Neural cell (in vitro differentiated cells): ENCODE data around the gene RGS12. TPM values are rescaled to one million over a fixed set of nuclear protein-coding genes. Genes with fewer than 3 reads are reported as not detected.

Experiments used
- H2AFZ ChIP-seq: fragments of 200-600, 300-800 bp; sonication (generic), shearing (Covaris generic); 2 replicates; pipeline ENCODE4 v1.6.0; 2014; ENCODE audit warnings: low read depth, mild to moderate bottlenecking, antibody characterized with exemption, low read length, moderate library complexity
- H3F3A ChIP-seq: fragments of 200-600 bp; shearing (Covaris generic); 2 replicates; pipeline ENCODE4 v1.6.1; 2016; ENCODE audit warnings: mild to moderate bottlenecking, moderate library complexity, mixed read lengths, antibody characterized with exemption, low read length; ENCODE audit not compliant: insufficient read depth, poor library complexity, severe bottlenecking
- H3K27ac ChIP-seq: fragments of 200-600, 300-800 bp; sonication (generic), shearing (Covaris generic); 2 replicates; pipeline ENCODE4 v1.5.1; 2014; ENCODE audit warnings: mild to moderate bottlenecking, low read length, moderate library complexity
- H3K27me3 ChIP-seq: fragments of 300-800, 200-600 bp; sonication (generic), shearing (Covaris generic); 2 replicates; pipeline ENCODE4 v1.6.0; 2014; ENCODE audit warnings: mild to moderate bottlenecking, low read depth, low read length, moderate library complexity; ENCODE audit not compliant: insufficient read depth
- H3K36me3 ChIP-seq: fragments of 300-800, 200-600 bp; sonication (generic), shearing (Covaris generic); 2 replicates; pipeline ENCODE4 v1.5.1; 2014; ENCODE audit warnings: mild to moderate bottlenecking, antibody characterized with exemption, low read length, moderate library complexity; ENCODE audit not compliant: insufficient read depth
- H3K4me2 ChIP-seq: fragments of 300-800, 200-600 bp; sonication (generic), shearing (Covaris generic); 2 replicates; pipeline ENCODE4 v1.6.0; 2014; ENCODE audit warnings: mild to moderate bottlenecking, low read length
- H3K4me3 ChIP-seq: fragments of 300-800, 200-600 bp; sonication (generic), shearing (Covaris generic); 2 replicates; pipeline ENCODE4 v1.5.1; 2014; ENCODE audit warnings: mild to moderate bottlenecking, low read length, moderate library complexity
- H3K79me2 ChIP-seq: fragments of 200-600 bp; shearing (Covaris generic); replicated peaks from 2 replicates; pipeline ENCODE4 v1.6.0; 2014; ENCODE audit warnings: mild to moderate bottlenecking, low read length, moderate library complexity; ENCODE audit not compliant: insufficient read depth
- H3K9ac ChIP-seq: fragments of 300-800, 200-600 bp; sonication (generic), shearing (Covaris generic); 2 replicates; pipeline ENCODE4 v1.6.1; 2016; ENCODE audit warnings: mild to moderate bottlenecking, low read length, mixed read lengths
- H3K9me2 ChIP-seq: fragments of 200-600 bp; shearing (Covaris generic); 2 replicates; pipeline ENCODE4 v1.6.1; 2016; ENCODE audit warnings: mild to moderate bottlenecking, low read length, mixed read lengths; ENCODE audit not compliant: insufficient read depth
- H3K9me3 ChIP-seq: fragments of 200-600, 300-800 bp; sonication (generic), shearing (Covaris generic); 2 replicates; pipeline ENCODE4 v1.6.1; 2016; ENCODE audit warnings: mild to moderate bottlenecking, mixed run types, low read length, moderate library complexity, mixed read lengths
- H4K20me1 ChIP-seq: fragments of 200-600 bp; shearing (Covaris generic); 2 replicates; pipeline ENCODE4 v1.6.1; 2016; ENCODE audit warnings: mild to moderate bottlenecking, mixed run types; ENCODE audit not compliant: insufficient read depth
- EP300 ChIP-seq: fragments of 450-650 bp; conservative IDR thresholded peaks from 2 replicates; pipeline ENCODE4 v1.6.1; 2014; ENCODE audit warnings: antibody characterized with exemption, mild to moderate bottlenecking, moderate library complexity; ENCODE audit not compliant: poor library complexity, severe bottlenecking
- EZH2 ChIP-seq: fragments of 200-600, 300-800 bp; shearing (Covaris generic), sonication (generic); IDR thresholded peaks from 2 replicates; pipeline ENCODE4 v1.6.1; 2014; ENCODE audit warnings: antibody characterized with exemption, low read length, borderline replicate concordance, mild to moderate bottlenecking; ENCODE audit not compliant: insufficient read depth, poor library complexity, severe bottlenecking
- MXI1 ChIP-seq: fragments of 450-650 bp; conservative IDR thresholded peaks from 2 replicates; pipeline ENCODE4 v1.6.1; 2014; ENCODE audit warnings: antibody characterized with exemption, mild to moderate bottlenecking; ENCODE audit not compliant: poor library complexity, severe bottlenecking
- POLR2AphosphoS5 ChIP-seq: IDR thresholded peaks from 2 replicates; pipeline ENCODE4 v1.6.1; 2012
- RAD21 ChIP-seq: fragments of 450-650 bp; conservative IDR thresholded peaks from 2 replicates; pipeline ENCODE4 v1.6.1; 2014; ENCODE audit warnings: antibody characterized with exemption, mild to moderate bottlenecking, moderate library complexity
- SMC3 ChIP-seq: fragments of 450-650 bp; conservative IDR thresholded peaks from 2 replicates; pipeline ENCODE4 v1.6.1; 2014; ENCODE audit warnings: antibody characterized with exemption, mild to moderate bottlenecking, moderate library complexity; ENCODE audit not compliant: poor library complexity
- TAF1 ChIP-seq: IDR thresholded peaks from 2 replicates; pipeline ENCODE4 v1.6.1; 2012; ENCODE audit warnings: low read depth
- polyA plus RNA-seq: library from polyadenylated mRNA; depleted of rRNA; stranded (reverse); fragments of >200 nt; gene quantifications from 2 replicates; pipeline ENCODE4 v1.2.3, GENCODE V29; 2014
- TF ChIP-seq, protein P1 (sequence below): fragments of 450-650 bp; IDR thresholded peaks from 2 replicates; pipeline ENCODE4 v1.5.1; 2014; ENCODE audit warnings: antibody characterized with exemption, mild to moderate bottlenecking, moderate library complexity; ENCODE audit not compliant: poor library complexity, severe bottlenecking
- TF ChIP-seq, protein P2 (sequence below): IDR thresholded peaks from 2 replicates; pipeline ENCODE4 v1.6.1; 2012; ENCODE audit warnings: borderline replicate concordance

RGS12 gene
- polyA plus RNA-seq, 1 donor from 2014 or later, result 66.4 TPM

DNA sequence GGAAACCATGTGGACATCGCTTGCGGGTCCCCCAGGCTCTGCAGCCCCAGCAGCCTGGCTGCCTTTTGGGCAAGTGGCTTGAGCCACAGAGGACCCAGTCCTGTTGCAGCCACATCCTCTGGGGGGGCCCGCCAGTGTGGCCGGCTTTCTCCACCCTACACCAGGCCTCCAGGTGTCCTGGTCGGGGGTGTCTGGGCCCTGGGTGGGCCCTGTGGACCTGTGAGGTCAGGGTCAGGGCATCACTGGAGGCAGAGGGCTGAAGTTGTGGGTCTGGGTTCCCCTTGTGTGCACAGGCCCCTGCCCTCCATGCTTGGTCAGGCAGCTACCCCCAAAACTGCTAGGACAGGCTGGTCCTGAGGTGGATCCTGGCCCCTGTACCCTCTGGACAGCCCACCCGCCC is 47.1 kb upstream of the RGS12 start:
- no peak for TF ChIP-seq EZH2
- TF ChIP-seq MXI1, result no peak
- TF ChIP-seq, protein P1, sequence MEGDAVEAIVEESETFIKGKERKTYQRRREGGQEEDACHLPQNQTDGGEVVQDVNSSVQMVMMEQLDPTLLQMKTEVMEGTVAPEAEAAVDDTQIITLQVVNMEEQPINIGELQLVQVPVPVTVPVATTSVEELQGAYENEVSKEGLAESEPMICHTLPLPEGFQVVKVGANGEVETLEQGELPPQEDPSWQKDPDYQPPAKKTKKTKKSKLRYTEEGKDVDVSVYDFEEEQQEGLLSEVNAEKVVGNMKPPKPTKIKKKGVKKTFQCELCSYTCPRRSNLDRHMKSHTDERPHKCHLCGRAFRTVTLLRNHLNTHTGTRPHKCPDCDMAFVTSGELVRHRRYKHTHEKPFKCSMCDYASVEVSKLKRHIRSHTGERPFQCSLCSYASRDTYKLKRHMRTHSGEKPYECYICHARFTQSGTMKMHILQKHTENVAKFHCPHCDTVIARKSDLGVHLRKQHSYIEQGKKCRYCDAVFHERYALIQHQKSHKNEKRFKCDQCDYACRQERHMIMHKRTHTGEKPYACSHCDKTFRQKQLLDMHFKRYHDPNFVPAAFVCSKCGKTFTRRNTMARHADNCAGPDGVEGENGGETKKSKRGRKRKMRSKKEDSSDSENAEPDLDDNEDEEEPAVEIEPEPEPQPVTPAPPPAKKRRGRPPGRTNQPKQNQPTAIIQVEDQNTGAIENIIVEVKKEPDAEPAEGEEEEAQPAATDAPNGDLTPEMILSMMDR, result no peak
- TF ChIP-seq EP300, result no peak
- no peak for TF ChIP-seq RAD21
- TF ChIP-seq, protein P2, sequence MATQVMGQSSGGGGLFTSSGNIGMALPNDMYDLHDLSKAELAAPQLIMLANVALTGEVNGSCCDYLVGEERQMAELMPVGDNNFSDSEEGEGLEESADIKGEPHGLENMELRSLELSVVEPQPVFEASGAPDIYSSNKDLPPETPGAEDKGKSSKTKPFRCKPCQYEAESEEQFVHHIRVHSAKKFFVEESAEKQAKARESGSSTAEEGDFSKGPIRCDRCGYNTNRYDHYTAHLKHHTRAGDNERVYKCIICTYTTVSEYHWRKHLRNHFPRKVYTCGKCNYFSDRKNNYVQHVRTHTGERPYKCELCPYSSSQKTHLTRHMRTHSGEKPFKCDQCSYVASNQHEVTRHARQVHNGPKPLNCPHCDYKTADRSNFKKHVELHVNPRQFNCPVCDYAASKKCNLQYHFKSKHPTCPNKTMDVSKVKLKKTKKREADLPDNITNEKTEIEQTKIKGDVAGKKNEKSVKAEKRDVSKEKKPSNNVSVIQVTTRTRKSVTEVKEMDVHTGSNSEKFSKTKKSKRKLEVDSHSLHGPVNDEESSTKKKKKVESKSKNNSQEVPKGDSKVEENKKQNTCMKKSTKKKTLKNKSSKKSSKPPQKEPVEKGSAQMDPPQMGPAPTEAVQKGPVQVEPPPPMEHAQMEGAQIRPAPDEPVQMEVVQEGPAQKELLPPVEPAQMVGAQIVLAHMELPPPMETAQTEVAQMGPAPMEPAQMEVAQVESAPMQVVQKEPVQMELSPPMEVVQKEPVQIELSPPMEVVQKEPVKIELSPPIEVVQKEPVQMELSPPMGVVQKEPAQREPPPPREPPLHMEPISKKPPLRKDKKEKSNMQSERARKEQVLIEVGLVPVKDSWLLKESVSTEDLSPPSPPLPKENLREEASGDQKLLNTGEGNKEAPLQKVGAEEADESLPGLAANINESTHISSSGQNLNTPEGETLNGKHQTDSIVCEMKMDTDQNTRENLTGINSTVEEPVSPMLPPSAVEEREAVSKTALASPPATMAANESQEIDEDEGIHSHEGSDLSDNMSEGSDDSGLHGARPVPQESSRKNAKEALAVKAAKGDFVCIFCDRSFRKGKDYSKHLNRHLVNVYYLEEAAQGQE, result no peak
- no peak for TF ChIP-seq TAF1
- no peak for TF ChIP-seq POLR2AphosphoS5
- TF ChIP-seq SMC3, result no peak
- Histone ChIP-seq H4K20me1 (no peaks in the 10 kb centered on the region), H3K27me3 (no peaks in the 10 kb centered on the region)

DNA sequence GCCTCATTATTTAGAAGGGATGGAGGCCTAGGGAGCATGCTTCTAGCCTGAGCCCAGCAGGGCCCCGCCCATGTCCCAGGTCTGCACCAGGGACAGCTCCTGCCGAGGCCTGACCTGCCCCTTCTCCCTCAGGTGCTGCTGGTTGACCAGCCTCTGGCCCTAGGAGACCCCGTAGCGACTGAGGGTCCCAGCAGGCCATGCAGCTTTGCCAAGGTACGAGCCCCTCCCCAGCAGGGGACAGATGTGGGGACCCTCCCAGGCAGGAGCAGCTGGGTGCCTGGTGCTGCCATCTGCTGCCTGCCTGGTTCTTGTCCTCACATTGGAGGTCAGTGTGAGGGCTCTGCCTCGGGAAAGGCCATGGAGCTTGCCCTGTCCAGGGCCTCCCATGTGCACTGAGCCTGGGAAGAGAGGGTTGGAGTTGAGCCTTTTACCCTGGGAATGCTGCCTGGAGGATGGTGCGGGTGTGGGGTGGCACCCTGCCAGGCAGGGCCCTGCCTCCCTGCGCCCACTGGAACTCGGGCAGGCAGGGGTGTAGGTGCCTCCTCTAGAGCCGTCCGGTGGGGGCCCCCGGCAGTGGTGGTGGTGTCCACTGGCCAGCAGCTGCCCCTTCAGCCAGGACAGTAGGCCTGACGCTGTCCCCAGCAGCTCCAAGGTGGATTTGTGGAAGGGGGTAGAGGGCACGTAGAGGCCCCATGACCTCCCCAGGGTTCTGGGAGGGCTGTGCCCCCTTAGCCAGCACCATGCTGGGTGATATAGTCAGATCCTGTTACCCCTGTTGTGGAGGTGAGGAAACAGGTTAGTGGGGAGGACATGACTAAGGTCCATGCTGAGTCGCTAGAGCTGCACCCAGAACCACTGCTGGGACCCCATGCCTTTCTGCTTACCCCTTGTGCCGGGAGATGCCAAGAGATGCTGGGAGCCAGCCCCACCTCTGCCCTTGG is 46.1 kb upstream of the RGS12 start:
- Histone ChIP-seq H3K79me2 (no peaks in the 10 kb centered on the region), H3F3A (peaks cover 5% of the 10 kb centered on the region), H3K4me3 (no peak overlapping the region), H4K20me1 (no peaks in the 10 kb centered on the region), H3K9me2 (no peaks in the 10 kb centered on the region), H3K9ac (no peak overlapping the region), H3K9me3 (no peaks in the 10 kb centered on the region), H3K4me2 (no peak overlapping the region), H3K36me3 (no peaks in the 10 kb centered on the region), H3K27ac (no peak overlapping the region), H3K27me3 (no peaks in the 10 kb centered on the region), H2AFZ (no peak overlapping the region)
- TF ChIP-seq RAD21, result no peak
- TF ChIP-seq, protein P2, result no peak
- no peak for TF ChIP-seq MXI1
- TF ChIP-seq EZH2, result no peak
- no peak for TF ChIP-seq POLR2AphosphoS5
- no peak for TF ChIP-seq SMC3
- TF ChIP-seq, protein P1, result no peak
- TF ChIP-seq TAF1, result no peak
- no peak for TF ChIP-seq EP300

More for the DNA sequence above, 47.1 kb upstream of the RGS12 start:
- Histone ChIP-seq H3K27ac (no peak overlapping the region), H3K9me2 (no peaks in the 10 kb centered on the region), H3K9me3 (no peaks in the 10 kb centered on the region), H3K36me3 (no peaks in the 10 kb centered on the region), H3K79me2 (no peaks in the 10 kb centered on the region), H2AFZ (no peak overlapping the region), H3K4me2 (no peak overlapping the region), H3K4me3 (no peak overlapping the region), H3K9ac (no peak overlapping the region), H3F3A (peaks cover 5% of the 10 kb centered on the region)
